Embryonic facial prominence (tissue), 1 donor: Measurements from ENCODE around the gene MTFMT.
"Not testable (repeated sequence)": the region's sequence is repeated elsewhere in the genome, so short reads cannot be mapped to it uniquely, and the experiment has no call there.

Experiments
- DNase-seq: peaks from one replicate; pipeline ENCODE4 v3.0.0-alpha.2; 2016; ENCODE audit errors: extremely low spot score

MTFMT gene

DNA sequence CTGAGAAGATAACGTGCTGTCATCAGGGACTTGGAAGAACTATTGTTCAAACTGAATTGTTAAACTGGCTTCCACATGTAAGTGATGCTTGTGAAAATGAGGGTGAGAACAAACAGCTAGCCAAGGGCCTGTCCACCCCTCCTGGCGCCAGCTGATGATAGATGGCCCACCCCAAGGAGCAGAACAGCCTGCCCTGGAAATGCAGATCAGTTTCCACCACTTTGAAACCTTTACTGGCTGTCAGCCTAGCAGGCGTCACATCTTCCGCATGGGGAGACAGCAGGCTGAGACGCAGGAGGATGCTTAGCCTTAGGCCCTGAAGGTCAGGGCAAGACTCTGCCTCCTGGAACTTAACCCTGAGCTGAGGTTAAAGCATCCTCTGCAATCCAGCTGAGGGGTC is 9.4 kb upstream of the MTFMT start:
- DNase-seq, result no peak

GRCh38 chr15:65038428-65038827 is 9.0 kb upstream of the MTFMT start:
- DNase-seq, result no peak

DNA sequence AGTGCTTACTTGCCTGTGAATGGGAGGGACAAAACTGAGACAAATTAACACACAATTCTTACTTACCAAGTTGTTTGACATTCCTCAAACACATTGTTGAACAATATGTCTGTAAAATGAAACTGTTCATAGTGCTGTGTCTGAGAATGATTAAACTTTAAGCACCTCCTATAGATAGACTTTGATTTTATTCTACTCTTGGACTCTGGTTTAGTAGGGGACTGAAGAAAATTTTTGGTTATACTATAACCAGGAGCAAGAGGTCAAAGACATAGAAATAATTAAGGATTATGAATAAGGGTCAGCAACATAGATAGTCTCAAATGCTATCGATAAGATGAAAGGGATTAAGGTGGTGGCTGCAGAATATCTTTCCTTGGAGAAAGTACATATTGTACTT is 7.9 kb upstream of the MTFMT start:
- no peak for DNase-seq

DNA sequence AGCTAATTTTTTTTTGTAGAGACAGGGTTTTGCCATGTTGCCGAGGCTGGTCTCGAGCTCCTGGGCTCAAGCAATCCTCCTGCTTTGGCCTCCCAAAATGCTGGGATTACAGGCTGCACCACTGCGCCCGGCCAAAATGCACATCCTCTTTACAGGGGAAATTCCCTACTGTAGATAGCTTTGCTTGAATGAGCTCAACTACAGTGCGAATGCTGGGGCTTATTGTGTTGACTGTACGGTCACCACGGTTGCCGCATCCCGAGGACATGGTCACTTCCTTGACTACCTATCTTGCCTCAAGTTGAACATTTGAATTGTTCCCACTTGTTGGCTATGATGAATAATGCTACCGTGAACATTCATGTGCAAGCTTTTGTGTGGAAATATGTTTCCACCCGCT is 5.3 kb upstream of the MTFMT start:
- DNase-seq, result no peak

GRCh38 chr15:65033659-65034269 is 4.3 kb upstream of the MTFMT start:
- DNase-seq, result no peak

DNA sequence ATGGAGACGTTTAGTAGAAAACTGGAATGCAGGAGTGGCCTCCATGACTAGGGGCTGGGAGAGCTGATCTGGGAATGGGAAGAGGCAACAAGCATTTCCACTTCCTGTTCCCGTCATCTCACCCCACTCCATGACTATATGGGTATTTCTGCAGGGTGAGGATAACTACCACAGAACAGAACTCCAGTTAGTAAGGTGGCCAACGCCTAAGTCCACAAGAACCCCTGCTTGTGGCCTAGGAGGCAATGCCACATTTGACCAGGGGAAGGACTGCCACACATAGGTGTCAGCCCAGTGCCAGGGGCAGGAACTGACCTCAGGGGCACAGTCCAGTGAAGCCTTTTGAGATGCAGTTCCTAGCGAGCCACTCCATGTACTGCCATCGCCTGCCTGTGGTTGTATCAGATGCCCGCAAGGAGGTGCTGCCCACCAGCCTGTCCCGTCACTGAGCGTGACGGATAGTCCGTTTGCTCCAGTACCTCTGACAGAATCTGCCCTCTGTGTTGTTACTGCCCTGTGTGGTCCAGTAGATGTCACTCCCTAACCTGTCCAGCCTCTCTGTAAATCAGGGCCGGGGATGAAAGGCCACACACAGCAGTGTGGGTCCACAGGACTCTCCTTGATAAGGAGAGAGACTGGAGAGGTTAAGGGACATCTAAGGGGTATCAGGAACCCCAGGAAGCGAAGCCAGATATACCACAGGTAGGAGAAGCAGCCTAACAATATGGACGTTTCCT is 3.5 kb upstream of the MTFMT start:
- DNase-seq, result no peak

DNA sequence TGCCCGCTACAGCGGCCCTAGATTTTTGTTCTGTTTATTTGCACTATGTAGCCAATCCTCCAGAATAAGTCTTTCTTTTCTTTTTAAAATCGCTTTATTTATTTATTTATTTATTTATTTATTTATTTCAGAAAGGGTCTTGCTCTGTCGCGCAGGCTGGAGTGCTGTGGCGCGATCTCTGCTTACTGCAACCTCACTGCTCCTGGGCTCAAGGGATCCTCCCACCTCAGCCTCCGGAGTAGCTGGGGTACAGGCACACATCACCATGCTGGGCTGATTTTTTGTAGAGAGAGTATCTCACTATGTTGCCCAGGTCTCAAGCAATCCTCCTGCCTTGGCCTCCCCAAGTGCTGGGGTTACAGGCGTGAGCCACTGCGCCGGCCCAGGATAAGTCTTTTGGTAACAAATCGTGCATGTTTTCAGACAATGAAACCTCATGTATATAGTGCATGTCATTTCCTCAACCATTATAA is 333 bp upstream of the MTFMT start:
- no peak for DNase-seq

- no peak for DNase-seq
Measured at GRCh38 chr15:65028338-65028737, 1.1 kb downstream of the MTFMT start.

- DNase-seq, result no peak
Measured at GRCh38 chr15:65027593-65027992, 1.8 kb downstream of the MTFMT start.

DNA sequence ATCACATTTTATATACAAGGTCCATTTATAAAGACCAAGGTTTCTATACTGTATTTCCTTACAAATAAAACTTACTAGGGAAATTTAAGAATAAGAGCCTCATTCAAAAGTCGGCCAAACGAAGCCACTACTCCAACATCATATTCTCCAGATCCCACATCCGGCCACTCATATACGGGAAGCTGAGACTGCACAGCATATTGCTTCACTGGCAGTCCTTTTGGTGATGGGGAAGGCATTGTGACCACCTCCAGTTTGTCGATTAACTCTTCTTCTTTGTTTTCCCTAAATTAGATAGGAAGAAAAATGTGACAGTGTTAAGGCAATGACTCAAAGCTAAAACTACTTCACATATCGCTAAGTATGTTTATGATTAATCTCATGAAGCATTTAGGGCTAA is 2.7 kb downstream of the MTFMT start:
- no peak for DNase-seq

DNA sequence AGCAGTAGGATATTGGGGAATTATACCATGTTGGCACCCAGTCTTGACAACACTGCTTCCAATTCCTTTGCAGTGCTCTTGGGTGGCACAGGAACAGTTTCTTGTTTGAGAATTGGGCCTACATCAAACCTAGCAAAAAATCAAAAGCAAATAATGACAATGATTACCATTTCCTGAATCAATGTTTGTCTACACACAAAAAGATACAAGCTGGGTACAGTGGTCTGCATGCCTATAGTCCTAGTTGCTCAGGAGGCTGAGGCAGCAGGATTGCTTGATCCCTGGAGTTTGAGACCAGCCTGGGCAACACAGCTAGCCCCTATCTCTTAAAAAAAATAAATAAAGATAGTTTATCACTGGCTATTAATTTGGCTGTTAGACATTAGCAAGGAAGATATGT is 8.0 kb downstream of the MTFMT start:
- DNase-seq, result no peak

DNA sequence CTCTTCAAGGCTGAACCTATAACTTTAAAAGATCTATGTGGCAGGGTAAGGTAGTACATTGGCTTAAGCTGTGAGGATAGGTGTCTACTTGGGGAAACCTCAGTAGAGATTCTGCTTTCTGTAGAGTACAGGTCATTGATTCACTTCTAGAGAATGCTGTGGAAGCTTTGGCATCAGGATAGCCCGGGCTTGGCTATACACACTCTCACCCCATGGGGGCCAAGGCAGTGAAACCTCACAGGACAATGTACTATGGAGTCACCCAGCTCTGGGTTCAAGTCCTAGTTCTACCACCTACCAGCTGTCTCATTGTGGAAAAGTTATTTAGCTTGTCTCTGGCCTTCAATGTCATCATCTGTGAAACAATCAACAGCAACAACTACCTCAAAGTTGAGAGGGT is 9.0 kb downstream of the MTFMT start:
- no peak for DNase-seq

- DNase-seq, result not testable (repeated sequence)
Measured at GRCh38 chr15:65011198-65011597, 18.2 kb downstream of the MTFMT start.

- DNase-seq, result no peak
Measured at GRCh38 chr15:65008983-65009382, 20.5 kb downstream of the MTFMT start.

GRCh38 chr15:65006876-65007275 is 22.6 kb downstream of the MTFMT start:
- DNase-seq, result no peak

DNA sequence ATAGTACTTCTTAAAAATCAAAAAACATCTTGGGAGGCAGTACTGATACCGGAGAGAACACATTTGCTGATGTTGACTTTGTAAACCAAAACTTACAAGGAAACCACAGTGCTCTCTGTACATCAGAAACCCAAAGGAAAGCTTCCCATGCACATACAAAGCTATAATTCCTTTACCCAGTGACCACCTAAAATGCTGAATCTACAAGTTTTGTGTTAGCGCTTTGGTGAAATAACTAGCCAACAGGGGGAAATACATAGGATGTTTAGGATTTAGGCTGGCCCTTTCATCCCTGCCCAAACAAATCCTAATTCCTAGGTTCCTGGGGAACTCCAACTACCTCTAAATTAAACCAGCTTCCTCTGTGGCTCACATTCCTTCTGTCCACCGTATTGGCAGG is 24.4 kb downstream of the MTFMT start:
- DNase-seq, result no peak

GRCh38 chr15:64997745-64998375 is 31.6 kb downstream of the MTFMT start:
- DNase-seq, result no peak

DNA sequence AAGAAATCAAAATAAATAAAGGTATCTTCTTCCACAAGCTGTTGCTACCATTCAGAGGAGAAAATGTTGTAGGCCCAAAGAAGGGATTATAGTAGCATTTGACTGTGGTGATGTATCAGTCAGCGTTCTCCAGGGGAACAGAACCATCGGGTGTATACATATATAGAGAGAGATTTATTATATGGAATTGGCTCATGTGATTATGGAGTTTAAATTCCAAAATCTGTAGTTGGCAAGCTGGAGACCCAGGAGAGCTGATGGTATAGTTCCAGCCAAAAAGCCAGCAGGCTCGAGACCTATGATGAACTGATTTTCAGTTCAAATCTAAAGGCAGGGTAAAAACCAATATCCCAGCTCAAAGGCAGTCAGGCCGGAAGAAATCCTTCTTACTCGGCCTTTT is 32.4 kb downstream of the MTFMT start:
- no peak for DNase-seq

GRCh38 chr15:64993290-64993689 is 36.1 kb downstream of the MTFMT start:
- no peak for DNase-seq

DNA sequence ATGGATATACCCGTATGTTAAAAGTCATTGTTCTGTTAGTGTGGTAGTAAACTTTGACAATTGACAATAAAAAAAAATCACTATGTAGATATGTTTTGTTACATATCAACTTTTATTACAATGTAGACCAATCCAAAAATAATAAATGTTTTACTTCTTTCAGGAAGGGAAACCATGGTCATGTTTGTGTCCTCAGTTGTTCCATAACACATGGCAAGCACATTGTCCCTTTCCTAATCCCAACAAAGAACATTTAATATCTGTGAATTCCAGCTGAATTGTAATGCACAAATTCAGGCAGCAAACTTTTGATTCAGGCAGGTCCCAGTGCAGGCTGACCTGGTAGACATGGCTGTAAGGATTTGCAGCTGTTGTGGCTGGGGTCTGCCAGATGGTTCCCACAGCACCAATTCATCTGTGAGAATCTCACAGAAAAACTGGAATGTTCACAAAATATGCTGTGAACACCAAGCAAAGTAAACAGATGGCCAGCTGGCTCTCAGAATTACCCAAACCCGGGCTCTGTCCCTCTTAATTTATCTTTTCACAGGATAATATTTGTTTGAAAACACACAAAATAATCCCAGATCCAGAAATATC is 37.8 kb downstream of the MTFMT start:
- DNase-seq, result no peak

DNA sequence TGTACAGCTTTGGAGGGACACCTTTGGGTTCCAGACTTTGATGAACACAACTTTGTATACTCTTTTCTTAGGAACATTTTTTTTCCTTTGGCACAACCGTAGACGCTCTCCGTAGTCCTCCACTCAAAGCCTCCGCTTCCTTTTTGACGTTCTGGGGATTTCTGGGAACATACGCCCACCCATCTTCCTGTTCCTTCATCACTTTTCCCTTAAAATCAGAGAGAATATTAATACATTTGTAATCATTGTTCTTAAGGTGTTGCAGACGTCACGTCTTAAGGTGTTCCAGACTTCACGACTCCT is 39.3 kb downstream of the MTFMT start:
- no peak for DNase-seq

- DNase-seq, result peak; percentile 89
Measured at GRCh38 chr15:64989416-64990167, 39.8 kb downstream of the MTFMT start, which contains the start of gene SPG21. SPG21 (minus strand) TSS chr15:64989914; CDS start chr15:64983569, 6,345 bp downstream.
